NCI-H1092 treated with DMSO at 0.1 percent for 48 hours (cell line): ENCODE results near the gene UPF1.
A peak's percentile ranks its signal among the peaks of the same experiment; 100 is the strongest.

ENCODE experiments used
- DNase-seq: peaks from one replicate; lab custom pipeline; 2025; lab: John Stamatoyannopoulos, UW

The UPF1 gene

GRCh38 chr19:18840288-18841267 lies 8.8 kb downstream of the UPF1 start:
- DNase-seq, result no peak

DNA sequence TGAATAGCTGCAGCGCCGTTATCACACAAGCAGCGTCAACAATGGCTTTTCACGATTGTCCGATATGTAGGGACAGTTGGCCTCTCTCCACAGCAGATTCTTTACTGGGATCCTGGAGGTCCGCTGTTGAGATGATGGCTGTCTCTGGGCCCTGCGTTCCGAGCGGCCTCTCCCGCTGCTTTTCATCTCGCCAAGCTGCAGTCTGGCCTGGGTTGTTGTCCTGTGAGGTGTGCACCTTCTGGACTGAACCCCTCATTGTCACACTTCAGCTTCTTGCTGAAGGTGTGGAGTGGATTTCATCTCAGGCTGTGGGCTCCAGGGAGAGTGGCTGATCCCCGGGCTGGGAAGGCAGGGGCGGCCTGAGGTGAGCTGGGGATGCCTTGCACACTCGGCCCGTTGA lies 9.6 kb downstream of the UPF1 start:
- DNase-seq, result no peak

DNA sequence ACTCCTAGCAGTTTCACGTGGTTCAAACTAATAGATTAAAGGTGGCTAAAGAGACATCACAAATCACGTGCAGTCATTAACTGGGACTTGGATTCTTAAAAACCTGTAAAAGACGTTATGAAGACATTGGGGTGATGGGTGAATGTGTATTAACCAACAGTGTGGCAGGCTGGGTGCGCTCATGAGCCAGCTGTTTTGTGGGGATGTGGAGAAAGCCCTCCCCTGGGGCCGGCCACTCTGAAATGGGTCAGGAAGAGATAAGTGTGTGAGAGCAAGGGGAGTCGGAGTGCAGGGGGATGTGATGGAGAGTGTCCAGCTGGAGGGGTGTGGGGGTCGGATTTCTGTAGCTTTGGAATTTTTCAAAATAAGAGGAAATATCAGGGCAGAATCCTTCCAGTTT lies 10.4 kb downstream of the UPF1 start:
- DNase-seq, result no peak

GRCh38 chr19:18843960-18844359 lies 12.2 kb downstream of the UPF1 start:
- no peak for DNase-seq

GRCh38 chr19:18844806-18845329 lies 13.1 kb downstream of the UPF1 start:
- DNase-seq, result no peak

DNA sequence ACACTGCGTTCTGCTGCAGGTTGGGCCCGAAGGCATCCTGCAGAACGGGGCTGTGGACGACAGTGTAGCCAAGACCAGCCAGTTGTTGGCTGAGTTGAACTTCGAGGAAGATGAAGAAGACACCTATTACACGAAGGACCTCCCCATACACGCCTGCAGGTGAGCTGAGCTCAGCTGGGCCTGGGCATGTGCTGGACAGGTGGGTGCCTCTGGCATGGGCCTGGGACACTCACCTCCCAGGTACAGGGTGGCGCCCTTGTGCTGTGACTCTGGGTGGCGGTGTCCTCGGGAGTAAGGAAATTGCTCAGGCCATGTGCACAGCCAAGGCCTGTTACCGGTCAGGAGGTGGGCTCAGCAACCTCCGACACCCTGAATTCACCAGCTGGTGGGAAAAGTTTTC lies 14.2 kb downstream of the UPF1 start:
- no peak for DNase-seq

- DNase-seq, result peak; percentile 15
Observed at GRCh38 chr19:18846862-18847548, 15.2 kb downstream of the UPF1 start.

GRCh38 chr19:18847549-18848463 lies 16.0 kb downstream of the UPF1 start:
- DNase-seq, result no peak

GRCh38 chr19:18848878-18849661 lies 17.3 kb downstream of the UPF1 start:
- no peak for DNase-seq

DNA sequence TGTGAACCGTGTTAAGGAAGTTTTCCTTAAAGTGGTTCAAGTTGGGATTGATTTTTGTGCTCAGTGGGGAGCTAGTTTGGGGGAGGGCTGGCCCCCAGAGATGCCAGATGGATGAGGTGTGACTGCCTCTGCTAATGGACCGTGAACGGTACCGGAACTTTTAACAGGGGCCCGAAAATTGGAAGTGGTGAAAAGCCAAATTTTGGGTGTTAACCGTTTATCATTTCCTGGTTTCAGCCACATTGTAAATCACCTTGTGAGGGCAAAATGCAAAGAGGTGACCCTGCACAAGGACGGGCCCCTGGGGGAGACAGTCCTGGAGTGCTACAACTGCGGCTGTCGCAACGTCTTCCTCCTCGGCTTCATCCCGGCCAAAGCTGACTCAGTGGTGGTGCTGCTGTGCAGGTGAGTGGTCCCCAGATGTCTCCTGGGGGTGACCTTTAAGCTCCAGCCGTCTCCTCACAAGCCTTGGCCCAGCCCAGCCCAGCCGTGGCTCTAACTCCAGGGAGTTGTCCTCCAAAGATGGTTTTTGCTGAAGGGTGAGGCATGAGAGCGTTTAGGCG lies 18.2 kb downstream of the UPF1 start:
- no peak for DNase-seq

DNA sequence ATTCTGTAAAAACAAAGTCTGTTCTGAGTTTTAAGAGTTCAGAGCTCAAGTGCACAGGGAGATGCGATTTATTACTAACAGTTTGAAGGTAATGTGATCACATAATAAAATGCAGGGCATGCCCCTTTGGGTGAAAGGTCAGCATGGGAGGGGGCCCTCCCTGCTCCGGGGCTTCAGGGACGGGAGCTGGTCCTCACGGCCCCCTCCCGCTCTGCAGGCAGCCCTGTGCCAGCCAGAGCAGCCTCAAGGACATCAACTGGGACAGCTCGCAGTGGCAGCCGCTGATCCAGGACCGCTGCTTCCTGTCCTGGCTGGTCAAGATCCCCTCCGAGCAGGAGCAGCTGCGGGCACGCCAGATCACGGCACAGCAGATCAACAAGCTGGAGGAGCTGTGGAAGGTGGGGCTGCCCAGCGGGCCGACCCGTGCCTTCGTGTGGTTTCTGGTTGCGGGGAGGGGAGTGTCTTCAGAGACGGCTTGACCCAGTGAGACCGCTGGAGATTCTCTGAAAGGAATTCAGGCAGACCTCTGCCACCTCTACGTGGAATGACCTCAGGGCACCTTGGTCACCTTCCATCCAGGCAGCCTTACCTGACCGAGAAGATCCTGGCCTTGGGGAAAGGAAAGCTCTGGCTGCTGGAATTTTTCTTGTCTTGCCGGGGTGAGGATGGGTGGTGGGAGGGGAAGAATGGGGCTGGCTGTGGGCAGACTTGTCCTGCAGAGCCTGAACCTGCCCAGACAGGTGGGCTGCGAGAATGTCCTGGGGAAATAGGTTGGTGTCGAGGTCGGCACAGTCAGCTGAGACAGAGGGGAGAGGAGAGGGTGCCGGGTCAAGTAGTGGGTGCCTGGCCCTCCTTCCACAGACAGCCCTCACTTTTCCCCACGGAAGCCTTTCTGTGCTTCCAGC lies 19.0 kb downstream of the UPF1 start:
- no peak for DNase-seq

DNA sequence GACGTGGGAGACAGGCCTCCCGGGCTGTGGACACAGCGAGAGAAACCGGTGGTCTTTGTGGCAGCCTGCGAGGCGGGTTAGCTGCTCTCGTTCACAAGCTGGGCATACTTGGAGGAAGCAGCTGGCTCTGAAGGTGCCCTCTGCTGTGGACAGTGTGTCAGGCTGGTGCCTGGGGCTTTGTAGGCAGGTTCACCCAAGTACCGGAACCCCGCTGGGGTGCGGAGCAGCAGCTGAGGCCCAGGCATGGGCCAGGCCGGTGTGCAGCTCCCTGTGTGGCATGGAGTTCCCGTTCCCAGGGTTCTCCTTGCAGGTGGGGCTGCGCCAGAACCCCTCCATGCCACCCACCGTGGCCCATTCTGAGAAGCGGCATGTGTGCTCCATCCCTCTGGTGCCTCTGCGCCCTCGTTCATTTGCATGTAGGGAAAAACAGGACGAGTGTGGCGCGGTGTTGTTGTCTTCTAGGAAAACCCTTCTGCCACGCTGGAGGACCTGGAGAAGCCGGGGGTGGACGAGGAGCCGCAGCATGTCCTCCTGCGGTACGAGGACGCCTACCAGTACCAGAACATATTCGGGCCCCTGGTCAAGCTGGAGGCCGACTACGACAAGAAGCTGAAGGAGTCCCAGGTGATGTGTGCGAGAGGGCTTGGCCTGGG lies 20.0 kb downstream of the UPF1 start:
- no peak for DNase-seq

GRCh38 chr19:18852648-18853047 lies 20.9 kb downstream of the UPF1 start:
- no peak for DNase-seq

GRCh38 chr19:18853755-18854427 lies 22.1 kb downstream of the UPF1 start:
- DNase-seq, result no peak

DNA sequence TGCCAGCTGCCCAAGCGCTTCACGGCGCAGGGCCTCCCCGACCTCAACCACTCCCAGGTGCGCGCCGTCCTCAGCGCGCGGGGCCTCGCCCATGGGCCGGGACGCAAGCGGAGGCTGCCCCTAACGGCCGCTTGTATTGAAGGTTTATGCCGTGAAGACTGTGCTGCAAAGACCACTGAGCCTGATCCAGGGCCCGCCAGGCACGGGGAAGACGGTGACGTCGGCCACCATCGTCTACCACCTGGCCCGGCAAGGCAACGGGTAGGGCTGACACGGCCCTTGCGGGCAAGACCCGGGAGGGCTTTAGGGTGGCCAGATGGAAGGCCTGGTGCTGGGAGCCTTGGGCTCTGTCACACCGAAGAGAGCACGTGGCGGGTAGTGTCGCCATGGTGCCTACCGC lies 23.2 kb downstream of the UPF1 start:
- no peak for DNase-seq

GRCh38 chr19:18855647-18856384 lies 24.1 kb downstream of the UPF1 start:
- DNase-seq, result no peak

GRCh38 chr19:18856385-18857126 lies 24.8 kb downstream of the UPF1 start:
- DNase-seq, result no peak
